ENCODE data around the gene SLC6A17.

Gene SLC6A17

GRCh38 chr1:110150330-110151174, at the start of gene SLC6A17:
TSS of gene SLC6A17 (plus strand) at chr1:110150494. CDS start at chr1:110166930, 16,436 bp downstream.
- no peak within 1 kb of the TSS for H3K27ac Mint-ChIP-seq
- H3K27me3 Mint-ChIP-seq, result peaks cover 45 to 48% of the 10 kb centered on the region in 2 donors
- peak; percentile 88 to 93 for ATAC-seq (replicated peaks)
- peak; percentile 47 for DNase-seq
- H3K4me3 Mint-ChIP-seq, result peak within 1 kb of the TSS; percentile 39 to 59
- no peaks in the 10 kb centered on the region for H3K36me3 Mint-ChIP-seq
- peaks cover 0 to 2% of the 10 kb centered on the region in 2 donors for H3K4me1 Mint-ChIP-seq
- H3K9me3 Mint-ChIP-seq, result no peaks in the 10 kb centered on the region

- H3K4me3 Mint-ChIP-seq, result peak overlapping the region; percentile 5 to 53
- H3K9me3 Mint-ChIP-seq, result no peaks in the 10 kb centered on the region
- peaks cover 4% of the 10 kb centered on the region in 2 donors for H3K27me3 Mint-ChIP-seq
- H3K27ac Mint-ChIP-seq, result peak overlapping the region; percentile 76
- peaks cover 23 to 34% of the 10 kb centered on the region in 2 donors for H3K4me1 Mint-ChIP-seq
- DNase-seq (no peak), ATAC-seq (replicated peaks) (peak; percentile 57 to 59)
- H3K36me3 Mint-ChIP-seq, result no peaks in the 10 kb centered on the region
Measured at GRCh38 chr1:110102081-110102480, 48.2 kb upstream of the SLC6A17 start.

DNA sequence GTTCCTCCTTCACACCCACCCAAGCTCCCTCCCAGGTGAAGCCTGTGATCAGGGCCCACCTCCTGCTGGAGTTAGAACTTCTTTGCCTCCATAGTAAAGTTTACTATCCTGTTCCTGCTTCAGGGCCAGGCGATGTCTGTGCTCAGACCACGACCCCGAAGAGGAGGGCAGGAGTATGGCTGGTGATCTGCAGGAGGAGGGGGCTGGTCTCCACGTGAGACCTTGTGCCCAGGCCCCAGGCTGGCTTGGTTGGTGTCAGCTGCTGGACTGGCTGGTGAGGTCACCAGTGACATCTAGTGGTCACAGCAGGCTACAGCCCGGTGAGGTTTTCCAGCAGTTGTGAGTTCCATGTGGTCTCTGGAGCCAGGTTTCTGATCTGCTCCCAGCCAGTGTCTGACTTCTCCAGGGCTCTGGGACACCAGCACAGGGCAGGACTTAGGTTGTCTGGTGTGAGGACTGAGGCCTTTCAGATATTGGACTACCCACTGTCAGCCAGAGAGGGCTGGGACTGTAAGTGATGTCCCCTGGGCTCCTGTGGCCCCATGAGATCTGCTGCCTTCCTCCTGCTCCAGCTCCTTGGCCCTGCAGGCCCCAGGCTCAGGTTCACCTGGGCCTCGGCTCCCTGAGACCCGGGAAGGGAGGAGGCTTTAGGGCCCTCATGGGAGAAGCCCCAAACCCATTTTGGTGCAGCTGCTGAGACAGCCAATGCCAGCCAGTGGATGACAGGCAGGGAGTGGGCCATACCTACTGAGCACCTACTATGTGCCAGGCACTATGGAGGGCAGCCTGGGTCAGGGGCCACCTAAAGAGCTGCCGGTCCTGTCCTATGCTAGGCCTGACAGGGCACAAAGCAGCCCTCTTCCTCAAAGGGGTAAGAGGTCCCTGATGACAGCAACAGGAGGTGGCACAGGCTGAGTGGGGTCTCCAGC, 44.0 kb upstream of the SLC6A17 start:
- H3K9me3 Mint-ChIP-seq, result no peaks in the 10 kb centered on the region
- no peak overlapping the region for H3K4me3 Mint-ChIP-seq
- peaks cover 18 to 29% of the 10 kb centered on the region in 2 donors for H3K4me1 Mint-ChIP-seq
- H3K27ac Mint-ChIP-seq, result no peak overlapping the region
- DNase-seq (peak; percentile 48), ATAC-seq (replicated peaks) (peak; percentile 86 to 88)
- peaks cover 22 to 26% of the 10 kb centered on the region in 2 donors for H3K27me3 Mint-ChIP-seq
- no peaks in the 10 kb centered on the region for H3K36me3 Mint-ChIP-seq

- Mint-ChIP-seq H3K27ac (no peak overlapping the region), H3K9me3 (no peaks in the 10 kb centered on the region)
Measured at GRCh38 chr1:110107867-110108469, 42.3 kb upstream of the SLC6A17 start.

DNA sequence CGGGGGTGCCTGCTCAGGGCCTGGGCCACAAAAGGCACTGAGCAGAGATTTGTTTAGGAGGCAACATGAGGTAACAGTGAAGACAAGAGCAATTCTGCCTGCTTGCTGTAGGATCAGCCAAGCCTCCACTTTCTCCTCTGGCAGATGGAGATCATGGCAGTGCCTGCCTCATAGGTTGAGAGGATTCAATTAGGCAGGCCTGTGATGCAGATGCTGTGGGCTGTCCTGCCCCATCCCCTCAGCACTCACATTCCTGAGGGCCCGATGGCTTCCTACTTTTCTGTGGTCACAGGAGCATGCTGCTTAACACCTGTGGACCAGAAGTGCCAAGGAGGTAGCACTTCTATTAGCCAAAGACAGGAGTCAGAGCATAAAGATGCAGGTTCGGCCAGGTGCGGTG, 39.2 kb upstream of the SLC6A17 start:
- H3K36me3 Mint-ChIP-seq, result no peaks in the 10 kb centered on the region
- peaks cover 0 to under 1% of the 10 kb centered on the region in 2 donors for H3K4me1 Mint-ChIP-seq
- H3K27me3 Mint-ChIP-seq, result peaks cover 40 to 64% of the 10 kb centered on the region in 2 donors
- ATAC-seq (replicated peaks) (no peak), DNase-seq (no peak)
- H3K9me3 Mint-ChIP-seq, result no peaks in the 10 kb centered on the region
- H3K27ac Mint-ChIP-seq, result no peak overlapping the region
- no peak overlapping the region for H3K4me3 Mint-ChIP-seq

More at GRCh38 chr1:110107867-110108469, 42.3 kb upstream of the SLC6A17 start:
- H3K4me1 Mint-ChIP-seq, result peaks cover 3 to 12% of the 10 kb centered on the region in 2 donors
- H3K27me3 Mint-ChIP-seq, result peaks cover 32 to 41% of the 10 kb centered on the region in 2 donors
- no peak for ATAC-seq (replicated peaks)
- no peak for DNase-seq
- no peaks in the 10 kb centered on the region for H3K36me3 Mint-ChIP-seq
- no peak overlapping the region for H3K4me3 Mint-ChIP-seq

DNA sequence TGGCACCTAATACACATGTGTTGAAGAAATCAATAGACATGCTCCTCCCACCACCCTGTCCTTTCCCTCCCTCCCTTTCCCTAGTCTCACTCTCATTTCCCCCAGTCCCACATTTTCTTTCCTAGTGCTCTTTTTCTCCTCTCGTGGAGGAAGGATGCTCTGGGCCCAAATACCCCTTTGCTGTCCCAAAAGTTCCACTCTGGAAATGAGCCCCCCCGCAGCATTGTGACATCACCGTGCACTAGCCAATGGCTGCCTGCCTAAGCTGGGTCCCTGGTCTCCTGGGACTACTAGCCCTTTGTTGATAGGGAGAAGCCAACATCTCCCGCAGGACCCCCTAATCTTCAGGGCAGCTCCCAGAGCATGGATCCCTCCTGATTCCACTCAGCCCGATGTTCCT, 38.2 kb upstream of the SLC6A17 start, which contains the start of gene UBL4B:
Gene UBL4B, plus strand, starts transcription at position 301 of the 400 bp plus-strand sequence. Its CDS starts 92 bp downstream, at position 393.
- Mint-ChIP-seq H3K27me3 (peaks cover 48 to 73% of the 10 kb centered on the region in 2 donors), H3K36me3 (peaks cover 0 to 2% of the 10 kb centered on the region in 2 donors), H3K4me3 (no peak within 1 kb of the TSS), H3K27ac (no peak within 1 kb of the TSS), H3K4me1 (no peaks in the 10 kb centered on the region), H3K9me3 (no peaks in the 10 kb centered on the region)
- ATAC-seq (replicated peaks), result no peak
- DNase-seq, result no peak

DNA sequence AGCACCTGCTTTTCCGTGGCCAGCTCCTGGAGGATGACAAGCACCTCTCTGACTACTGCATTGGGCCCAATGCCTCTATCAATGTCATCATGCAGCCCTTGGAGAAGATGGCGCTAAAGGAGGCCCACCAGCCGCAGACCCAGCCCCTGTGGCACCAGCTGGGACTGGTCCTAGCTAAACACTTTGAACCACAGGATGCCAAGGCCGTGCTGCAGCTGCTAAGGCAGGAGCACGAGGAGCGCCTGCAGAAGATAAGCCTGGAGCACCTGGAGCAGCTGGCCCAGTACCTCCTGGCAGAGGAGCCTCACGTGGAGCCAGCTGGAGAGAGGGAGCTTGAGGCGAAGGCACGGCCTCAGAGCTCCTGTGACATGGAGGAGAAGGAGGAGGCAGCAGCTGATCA, 37.6 kb upstream of the SLC6A17 start:
- no peaks in the 10 kb centered on the region for H3K9me3 Mint-ChIP-seq
- no peaks in the 10 kb centered on the region for H3K4me1 Mint-ChIP-seq
- no peak overlapping the region for H3K4me3 Mint-ChIP-seq
- peaks cover 44 to 73% of the 10 kb centered on the region in 2 donors for H3K27me3 Mint-ChIP-seq
- ATAC-seq (replicated peaks) (no peak), DNase-seq (no peak)
- no peak overlapping the region for H3K27ac Mint-ChIP-seq
- peaks cover 0 to 2% of the 10 kb centered on the region in 2 donors for H3K36me3 Mint-ChIP-seq

GRCh38 chr1:110113551-110113950, 36.7 kb upstream of the SLC6A17 start:
- no peaks in the 10 kb centered on the region for H3K9me3 Mint-ChIP-seq
- DNase-seq, result no peak
- ATAC-seq (replicated peaks), result no peak
- no peak overlapping the region for H3K27ac Mint-ChIP-seq
- no peak overlapping the region for H3K4me3 Mint-ChIP-seq
- H3K27me3 Mint-ChIP-seq, result peaks cover 37 to 65% of the 10 kb centered on the region in 2 donors
- no peaks in the 10 kb centered on the region for H3K4me1 Mint-ChIP-seq
- peaks cover 0 to 2% of the 10 kb centered on the region in 2 donors for H3K36me3 Mint-ChIP-seq

DNA sequence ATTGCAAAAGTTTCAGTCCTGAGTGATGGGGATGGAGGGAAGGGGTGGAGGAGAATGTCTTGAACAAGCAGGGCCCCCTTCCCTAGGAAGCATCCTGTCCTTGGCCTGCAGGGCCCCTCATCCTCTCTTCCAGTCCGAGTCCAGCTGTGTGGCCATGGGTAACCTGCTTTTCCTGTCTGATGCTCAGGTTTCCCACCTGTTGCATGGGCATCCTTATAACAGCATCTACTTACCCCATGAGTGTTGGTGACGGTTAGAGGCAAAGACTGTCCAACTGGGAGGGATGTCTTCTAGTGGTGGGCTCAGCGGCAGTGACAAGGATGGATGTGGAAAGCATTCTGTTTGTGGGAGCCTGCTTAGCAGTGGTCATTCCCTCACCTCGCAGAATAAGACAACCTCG, 36.1 kb upstream of the SLC6A17 start:
- Mint-ChIP-seq H3K27ac (no peak overlapping the region), H3K36me3 (peaks cover 0 to 2% of the 10 kb centered on the region in 2 donors), H3K9me3 (no peaks in the 10 kb centered on the region), H3K4me3 (no peak overlapping the region), H3K27me3 (peaks cover 36 to 62% of the 10 kb centered on the region in 2 donors), H3K4me1 (no peaks in the 10 kb centered on the region)
- DNase-seq (no peak), ATAC-seq (replicated peaks) (no peak)

- Mint-ChIP-seq H3K36me3 (peaks cover 0 to 2% of the 10 kb centered on the region in 2 donors), H3K27ac (no peak overlapping the region), H3K27me3 (peaks cover 30 to 56% of the 10 kb centered on the region in 2 donors), H3K4me3 (no peak overlapping the region), H3K9me3 (no peaks in the 10 kb centered on the region), H3K4me1 (no peaks in the 10 kb centered on the region)
- no peak for ATAC-seq (replicated peaks)
- DNase-seq, result no peak
Measured at GRCh38 chr1:110114784-110115183, 35.5 kb upstream of the SLC6A17 start.

DNA sequence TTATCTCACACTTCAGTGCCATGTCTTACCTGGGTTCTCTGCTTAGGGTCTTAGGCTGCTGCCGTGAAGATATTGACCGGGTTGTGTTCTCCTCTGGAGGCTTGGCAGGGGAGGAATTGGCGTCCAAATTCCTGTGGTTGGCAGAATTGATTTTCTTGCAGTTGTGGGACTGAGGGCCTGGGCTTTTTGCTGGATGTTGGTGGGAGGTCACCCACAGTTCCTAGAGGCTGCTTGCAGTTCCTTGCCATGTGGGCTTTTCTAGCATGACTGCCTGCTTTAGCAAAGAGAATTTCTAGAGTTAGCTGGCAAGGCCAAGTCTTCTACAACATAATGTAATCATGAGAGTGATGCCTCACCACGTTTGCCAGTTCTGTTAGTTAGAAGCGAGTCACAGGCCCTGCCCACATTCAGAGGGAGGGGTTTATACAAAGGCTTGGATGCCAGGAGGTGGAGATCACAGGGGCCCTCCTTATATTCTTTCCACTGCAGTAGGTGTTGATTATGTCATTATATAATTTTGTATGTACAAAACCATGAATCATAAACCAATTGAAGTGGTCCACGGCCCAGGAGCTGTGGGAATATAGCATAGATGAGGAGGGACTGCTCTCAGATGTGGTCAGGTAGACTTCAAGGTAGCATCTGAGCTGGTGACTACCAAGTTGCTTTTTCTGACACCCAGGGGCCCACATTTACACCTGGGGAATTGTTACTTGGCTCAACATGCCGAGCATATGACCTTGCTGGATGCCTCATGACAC, 31.5 kb upstream of the SLC6A17 start:
- H3K27me3 Mint-ChIP-seq, result peaks cover 19 to 35% of the 10 kb centered on the region in 2 donors
- H3K36me3 Mint-ChIP-seq, result peaks cover 3 to 5% of the 10 kb centered on the region in 2 donors
- DNase-seq (no peak), ATAC-seq (replicated peaks) (no peak)
- H3K27ac Mint-ChIP-seq, result no peak overlapping the region
- H3K4me3 Mint-ChIP-seq, result no peak overlapping the region
- peaks cover 7 to 8% of the 10 kb centered on the region in 2 donors for H3K9me3 Mint-ChIP-seq
- H3K4me1 Mint-ChIP-seq, result peaks cover 0 to 3% of the 10 kb centered on the region in 2 donors

DNA sequence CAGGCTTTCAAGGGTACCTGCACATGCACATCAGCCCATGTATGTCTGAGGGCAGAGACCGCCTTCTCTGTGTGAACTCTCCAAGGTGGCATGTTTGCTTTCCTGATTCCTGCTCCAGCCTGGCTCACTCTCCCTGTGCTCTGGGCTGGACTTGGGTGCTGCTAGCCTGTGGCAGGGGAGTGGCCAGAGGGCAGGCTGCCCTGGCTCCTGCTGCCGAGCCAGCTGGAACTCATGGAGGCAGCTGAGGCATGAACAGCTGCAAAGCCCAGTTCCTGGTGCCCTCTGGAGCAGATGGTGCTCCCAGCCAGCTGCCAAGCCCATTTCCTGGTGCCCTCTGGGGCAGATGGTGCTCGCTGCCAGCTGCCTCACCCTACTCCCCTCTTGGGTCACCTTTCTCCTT, 30.5 kb upstream of the SLC6A17 start:
- no peak for DNase-seq
- no peak overlapping the region for H3K27ac Mint-ChIP-seq
- peaks cover 3 to 5% of the 10 kb centered on the region in 2 donors for H3K36me3 Mint-ChIP-seq
- peaks cover 7 to 8% of the 10 kb centered on the region in 2 donors for H3K9me3 Mint-ChIP-seq
- no peak for ATAC-seq (replicated peaks)
- no peak overlapping the region for H3K4me3 Mint-ChIP-seq
- peaks cover 0 to 3% of the 10 kb centered on the region in 2 donors for H3K4me1 Mint-ChIP-seq
- H3K27me3 Mint-ChIP-seq, result peaks cover 23 to 30% of the 10 kb centered on the region in 2 donors

DNA sequence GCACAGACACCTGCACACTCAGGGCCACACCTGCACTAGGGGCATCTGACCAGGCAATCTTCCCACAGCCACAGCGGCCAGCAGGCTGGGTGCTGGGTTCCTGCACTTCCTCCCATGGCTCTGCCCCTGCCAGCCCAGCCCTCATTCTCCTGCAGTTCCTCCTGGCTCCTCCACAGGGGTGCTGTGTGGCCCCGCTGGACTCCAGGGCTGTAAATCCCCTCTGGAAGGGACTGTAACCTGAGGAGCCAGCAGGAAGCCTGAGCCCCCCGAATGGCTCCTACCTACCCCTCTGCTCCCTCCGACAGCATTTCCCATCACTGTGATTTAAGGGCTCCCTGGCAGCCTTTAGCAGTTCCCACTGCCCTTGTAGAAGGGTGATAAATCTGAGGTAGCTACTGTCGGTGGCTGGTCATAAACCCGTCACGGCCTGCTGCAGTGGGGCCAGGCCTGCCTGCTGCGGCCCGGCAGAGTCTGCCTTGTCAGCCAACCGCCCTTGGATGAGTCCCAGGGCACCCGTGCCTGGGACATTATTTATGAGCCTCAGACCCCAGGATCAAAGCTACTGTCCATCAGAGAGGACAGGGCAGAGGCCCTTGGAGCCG, 29.2 kb upstream of the SLC6A17 start:
- ATAC-seq (replicated peaks) (no peak), DNase-seq (no peak)
- Mint-ChIP-seq H3K27ac (peak overlapping the region; percentile 20), H3K9me3 (peaks cover 11% of the 10 kb centered on the region in 2 donors), H3K27me3 (peaks cover 18 to 36% of the 10 kb centered on the region in 2 donors), H3K4me1 (peaks cover 0 to 3% of the 10 kb centered on the region in 2 donors), H3K36me3 (peaks cover 5 to 10% of the 10 kb centered on the region in 2 donors), H3K4me3 (no peak overlapping the region)

All from stimulated activated naive B cell treated with anti-CD40 and anti-IgM and Interleukin-4, amounts not matched to agents 10 μg/mL and 1 μg/mL and 100 μg/mL, for 72 hours (primary cell).